GM19397 (cell line): ENCODE results near the gene ST3GAL4.
"Not testable (repeated sequence)": the region's sequence is repeated elsewhere in the genome, so short reads cannot be mapped to it uniquely, and the experiment has no call there.

ENCODE experiments used
- ATAC-seq: cut with Tn5 transposase; IDR thresholded peaks from one replicate; pipeline ENCODE4 v1.9.1; 2021; ENCODE audit warnings: mild to moderate bottlenecking, moderate library complexity; ENCODE audit not compliant: unreplicated experiment

ST3GAL4 gene, protein sequence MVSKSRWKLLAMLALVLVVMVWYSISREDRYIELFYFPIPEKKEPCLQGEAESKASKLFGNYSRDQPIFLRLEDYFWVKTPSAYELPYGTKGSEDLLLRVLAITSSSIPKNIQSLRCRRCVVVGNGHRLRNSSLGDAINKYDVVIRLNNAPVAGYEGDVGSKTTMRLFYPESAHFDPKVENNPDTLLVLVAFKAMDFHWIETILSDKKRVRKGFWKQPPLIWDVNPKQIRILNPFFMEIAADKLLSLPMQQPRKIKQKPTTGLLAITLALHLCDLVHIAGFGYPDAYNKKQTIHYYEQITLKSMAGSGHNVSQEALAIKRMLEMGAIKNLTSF

DNA sequence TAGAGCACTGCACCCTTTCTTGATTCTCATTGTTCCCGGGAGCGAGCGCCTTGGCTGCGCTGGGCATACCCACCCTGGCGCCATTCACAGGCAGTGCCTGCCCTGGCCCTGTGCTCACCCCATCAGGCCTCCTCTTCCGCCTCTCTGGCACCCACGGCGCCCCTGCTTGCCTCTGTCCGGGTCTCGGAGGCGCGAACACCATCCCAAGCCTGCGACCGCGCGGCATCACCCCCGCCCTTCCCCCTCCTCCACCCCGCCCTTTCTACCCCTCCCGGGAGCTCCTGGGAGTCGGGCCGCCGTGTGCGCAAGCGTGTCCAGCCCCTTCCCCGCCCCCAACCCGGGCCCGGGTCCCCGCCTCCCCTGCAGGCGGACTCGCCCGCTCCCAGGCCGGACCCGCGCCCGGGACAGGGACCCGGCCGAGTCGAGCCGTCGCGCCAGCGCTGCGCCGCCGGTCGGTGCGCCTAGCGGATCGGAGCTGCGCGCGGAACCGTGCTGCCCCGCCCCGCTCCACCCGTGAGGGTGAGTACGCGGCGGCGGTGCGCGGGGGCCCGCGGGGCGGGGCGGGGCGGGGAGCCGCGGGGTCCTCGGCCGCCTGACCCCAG lies at the start of gene ST3GAL4:
Gene ST3GAL4, plus strand, starts transcription at position 363 of the 602 bp plus-strand sequence. CDS start 50,470 bp downstream, outside the sequence.
- peak; percentile 59 for ATAC-seq

GRCh38 chr11:126305699-126306098 lies 49.8 kb upstream of the ST3GAL4 start:
- peak; percentile 49 for ATAC-seq

- ATAC-seq: no peak
These were observed 47.8 kb upstream of the ST3GAL4 start for GRCh38 chr11:126307706-126308105.

- no peak for ATAC-seq
These were observed 47.2 kb upstream of the ST3GAL4 start for GRCh38 chr11:126308271-126308671.

DNA sequence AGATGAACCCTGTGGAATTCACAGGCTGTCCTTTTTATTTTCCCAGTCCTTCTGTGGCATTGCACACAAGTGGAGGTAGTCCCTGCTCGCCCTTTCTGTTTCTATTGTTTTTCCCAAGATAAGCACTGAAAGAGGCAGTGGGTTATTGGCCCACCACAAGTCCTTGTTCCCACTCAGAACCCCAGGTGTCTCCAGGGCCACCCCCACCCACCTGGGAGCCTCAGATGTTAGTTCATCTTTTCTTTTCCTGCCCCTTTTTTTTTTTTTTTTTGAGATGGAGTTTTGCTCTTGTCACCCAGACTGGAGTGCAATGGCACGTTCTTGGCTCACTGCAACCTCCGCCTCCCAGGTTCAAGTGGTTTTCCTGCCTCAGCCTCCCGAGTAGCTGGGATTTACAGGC lies 46.7 kb upstream of the ST3GAL4 start:
- not testable (repeated sequence) for ATAC-seq

DNA sequence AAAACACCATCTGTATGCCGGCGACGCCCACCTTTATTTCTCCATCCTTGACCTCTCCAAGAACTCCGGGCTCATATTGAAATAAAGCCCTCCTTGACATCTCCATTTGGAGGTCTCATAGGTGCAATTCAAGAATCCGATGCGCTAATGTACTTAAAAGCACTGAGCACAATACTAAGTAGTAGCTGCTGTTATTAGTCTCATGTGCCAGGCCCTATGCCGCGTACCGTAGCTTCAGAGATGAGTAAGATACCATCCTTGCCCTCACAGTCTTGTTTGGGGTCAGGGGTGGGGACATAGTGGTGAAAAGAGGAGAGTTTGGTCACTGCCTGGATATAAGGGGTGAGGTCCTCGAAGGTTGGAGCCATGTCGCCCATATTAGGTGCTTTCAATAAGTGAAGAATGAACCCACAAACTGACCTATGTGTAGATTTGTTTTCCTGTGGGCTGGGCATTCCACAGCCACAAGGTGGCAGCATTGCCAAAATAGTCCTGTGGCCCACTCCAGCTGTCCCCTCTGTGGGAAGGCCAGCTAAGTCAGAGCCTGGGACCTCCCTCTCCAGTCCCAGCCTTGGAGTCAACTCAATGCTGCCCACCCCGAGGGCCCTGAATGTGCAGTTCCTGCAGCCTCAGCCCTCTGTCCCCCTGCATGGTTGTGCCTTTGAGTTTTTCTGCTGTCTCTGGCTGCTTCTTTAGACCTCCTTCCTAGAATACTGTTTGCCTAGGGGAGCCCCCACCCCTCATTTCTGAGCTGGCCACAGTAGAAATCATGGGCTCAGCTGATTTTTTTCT lies 45.1 kb upstream of the ST3GAL4 start:
- peak; percentile 32 for ATAC-seq

DNA sequence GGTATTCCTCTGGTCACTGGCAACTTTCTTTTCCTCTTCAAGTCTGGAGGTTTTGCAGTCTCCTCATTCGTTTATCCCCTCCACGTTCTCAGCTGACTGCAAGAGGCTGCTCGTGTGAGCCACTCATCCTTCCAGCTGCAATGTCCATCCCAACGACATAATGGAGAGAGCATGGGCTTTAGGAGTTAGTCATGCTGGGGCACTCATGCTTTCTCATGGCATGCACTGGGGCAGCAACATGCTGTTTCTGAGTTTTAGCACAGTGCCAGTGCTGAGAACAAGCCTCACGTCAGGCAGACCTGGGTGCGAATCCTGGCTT lies 44.5 kb upstream of the ST3GAL4 start:
- ATAC-seq: no peak

GRCh38 chr11:126311401-126312291 lies 43.8 kb upstream of the ST3GAL4 start:
- peak; percentile 64 for ATAC-seq

GRCh38 chr11:126312961-126313360 lies 42.5 kb upstream of the ST3GAL4 start:
- no peak for ATAC-seq

- ATAC-seq: no peak
These were observed 41.7 kb upstream of the ST3GAL4 start for GRCh38 chr11:126313826-126314225.

DNA sequence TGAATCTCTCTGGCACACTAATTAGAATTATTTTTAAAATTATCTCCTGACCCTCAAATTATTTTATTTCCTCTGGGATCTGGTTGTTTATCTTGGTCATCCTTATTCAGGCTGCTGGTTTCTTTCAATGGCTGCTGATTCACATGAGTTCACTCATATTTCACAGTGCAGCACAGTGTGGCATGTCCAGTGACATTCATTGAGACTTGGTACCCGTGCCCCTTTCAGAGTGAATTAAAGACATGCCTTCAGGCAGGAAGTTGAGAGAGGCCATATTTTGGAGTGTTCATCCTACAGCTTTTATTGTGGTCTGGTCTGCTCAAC lies 38.1 kb upstream of the ST3GAL4 start:
- ATAC-seq: no peak

- ATAC-seq: peak; percentile 29
These were observed 37.5 kb upstream of the ST3GAL4 start for GRCh38 chr11:126317756-126318573.

DNA sequence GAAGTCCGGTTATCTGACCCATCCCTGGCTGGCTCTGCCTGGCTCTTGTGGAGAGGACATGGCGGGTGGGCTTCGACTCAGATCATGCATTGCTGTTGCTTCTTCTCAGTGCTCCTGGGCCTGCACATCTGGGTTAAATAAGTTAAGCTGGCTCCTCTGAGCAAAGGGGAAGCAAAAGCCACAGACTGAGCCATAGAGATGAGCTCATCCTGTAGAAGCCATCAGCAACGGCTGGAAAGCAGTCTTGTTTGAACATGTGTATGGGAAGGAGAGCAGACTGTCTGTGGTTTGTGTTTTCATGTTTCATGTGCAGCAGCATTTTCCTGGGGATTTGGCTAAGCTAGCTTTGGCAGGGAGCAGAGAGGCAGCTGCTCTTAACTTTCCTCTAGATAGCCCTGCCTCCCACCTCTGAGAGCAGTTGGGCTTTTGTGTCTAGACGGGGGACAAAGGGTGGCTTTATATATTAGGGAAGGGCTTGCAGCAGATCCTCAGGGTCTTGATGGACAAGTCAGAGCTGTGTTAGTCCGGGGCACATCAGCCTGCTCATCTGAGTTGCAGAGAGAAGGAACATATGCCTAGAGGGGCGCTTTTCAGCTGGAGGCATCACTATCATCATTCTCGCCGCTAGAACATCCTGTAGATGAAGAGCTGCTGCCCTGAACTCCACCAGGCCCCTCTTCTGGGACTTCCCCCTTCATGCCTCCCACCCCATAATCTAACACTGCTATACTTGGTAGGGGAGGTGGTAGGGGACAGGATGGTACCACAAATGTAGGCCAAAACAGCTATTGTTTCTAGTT lies 36.7 kb upstream of the ST3GAL4 start:
- peak; percentile 81 for ATAC-seq

DNA sequence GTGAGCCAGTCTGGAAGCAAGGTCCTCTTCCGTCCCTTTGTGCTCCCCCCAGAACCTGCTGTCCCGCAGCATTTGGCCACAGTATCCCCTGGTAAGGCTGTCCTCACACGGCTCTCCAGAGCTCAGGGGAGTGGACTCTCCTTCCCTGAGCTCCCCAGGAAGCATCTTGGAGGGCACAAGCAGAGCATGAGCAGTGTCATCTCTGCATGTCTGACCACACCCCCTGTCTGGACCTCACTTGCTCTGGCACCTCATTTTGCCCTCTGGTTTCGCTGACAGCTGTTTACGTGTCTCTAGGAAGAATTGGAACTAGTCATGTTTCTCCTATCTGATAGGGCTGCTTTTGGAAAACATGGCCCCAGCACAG lies 36.1 kb upstream of the ST3GAL4 start:
- ATAC-seq: no peak

DNA sequence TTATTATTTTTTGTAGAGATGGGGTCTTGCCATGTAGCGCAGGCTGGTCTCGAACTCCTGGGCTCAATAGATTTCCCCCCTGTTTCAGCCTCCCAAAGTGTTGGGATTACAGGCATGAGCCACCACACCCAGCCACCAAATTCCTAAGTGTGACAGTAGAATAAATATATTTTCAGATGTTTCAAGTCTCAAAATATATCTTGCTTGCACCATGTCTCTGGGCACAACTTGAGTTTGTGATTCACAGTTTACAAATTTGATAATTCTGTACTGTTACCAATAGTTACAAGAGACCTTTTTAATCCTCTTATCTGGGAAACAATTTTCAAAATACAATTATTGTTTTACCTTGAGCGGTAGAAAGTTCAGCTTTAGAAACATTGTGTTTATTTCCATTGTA lies 32.5 kb upstream of the ST3GAL4 start:
- no peak for ATAC-seq

GRCh38 chr11:126327281-126328000 lies 28.0 kb upstream of the ST3GAL4 start:
- ATAC-seq: no peak

DNA sequence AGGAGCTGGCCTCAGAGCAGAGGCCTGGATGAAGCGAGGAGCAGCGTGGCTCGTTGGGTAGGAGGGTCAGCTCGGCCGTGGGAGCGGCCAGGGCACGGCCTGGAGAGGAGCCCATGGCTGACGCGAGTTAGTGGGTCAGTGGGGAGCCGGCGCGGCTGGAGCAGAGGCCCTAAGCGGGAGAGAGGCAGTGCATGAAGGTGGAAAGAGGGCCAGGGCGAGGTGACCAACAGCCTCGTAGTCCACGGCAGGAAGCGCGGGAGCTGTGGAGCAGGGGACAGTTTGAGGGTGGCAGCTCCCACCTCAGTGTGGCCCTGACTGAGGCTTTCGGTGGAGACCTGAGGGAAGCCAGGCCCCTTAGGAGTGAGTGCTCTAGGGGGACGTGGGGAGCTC lies 27.5 kb upstream of the ST3GAL4 start:
- ATAC-seq: no peak

DNA sequence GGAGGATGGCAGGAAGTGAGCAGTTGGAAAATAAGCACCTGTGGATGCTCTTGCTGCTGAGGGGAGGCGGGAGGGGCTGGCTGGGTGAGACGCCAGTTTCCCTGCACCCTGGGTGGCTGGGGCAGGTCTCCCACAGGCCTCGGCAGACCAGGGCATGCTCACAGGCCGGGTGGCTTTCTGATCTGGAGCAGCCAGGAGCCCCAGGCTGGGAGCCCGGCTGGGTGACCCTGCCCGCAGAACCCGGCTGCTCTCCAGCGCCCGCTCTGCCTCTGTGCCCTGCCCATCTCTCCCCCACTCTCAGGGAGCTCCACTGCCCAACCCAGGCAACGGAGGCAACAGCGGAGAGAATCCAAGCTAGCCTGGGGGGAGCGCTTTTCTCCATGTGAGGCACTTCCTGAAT lies 27.0 kb upstream of the ST3GAL4 start:
- no peak for ATAC-seq
